Neural cell (in vitro differentiated cells): Measurements from ENCODE around the gene DCDC1. TPM values are rescaled to one million over a fixed set of nuclear protein-coding genes. Genes with fewer than 3 reads are reported as not detected.

Experiments used
- H2AFZ ChIP-seq: fragments of 200-600, 300-800 bp; sonication (generic), shearing (Covaris generic); 2 replicates; pipeline ENCODE4 v1.6.0; 2014; ENCODE audit warnings: low read depth, mild to moderate bottlenecking, antibody characterized with exemption, low read length, moderate library complexity
- H3F3A ChIP-seq: fragments of 200-600 bp; shearing (Covaris generic); 2 replicates; pipeline ENCODE4 v1.6.1; 2016; ENCODE audit warnings: mild to moderate bottlenecking, moderate library complexity, mixed read lengths, antibody characterized with exemption, low read length; ENCODE audit not compliant: insufficient read depth, poor library complexity, severe bottlenecking
- H3K27ac ChIP-seq: fragments of 200-600, 300-800 bp; sonication (generic), shearing (Covaris generic); 2 replicates; pipeline ENCODE4 v1.5.1; 2014; ENCODE audit warnings: mild to moderate bottlenecking, low read length, moderate library complexity
- H3K27me3 ChIP-seq: fragments of 300-800, 200-600 bp; sonication (generic), shearing (Covaris generic); 2 replicates; pipeline ENCODE4 v1.6.0; 2014; ENCODE audit warnings: mild to moderate bottlenecking, low read depth, low read length, moderate library complexity; ENCODE audit not compliant: insufficient read depth
- H3K36me3 ChIP-seq: fragments of 300-800, 200-600 bp; sonication (generic), shearing (Covaris generic); 2 replicates; pipeline ENCODE4 v1.5.1; 2014; ENCODE audit warnings: mild to moderate bottlenecking, antibody characterized with exemption, low read length, moderate library complexity; ENCODE audit not compliant: insufficient read depth
- H3K4me2 ChIP-seq: fragments of 300-800, 200-600 bp; sonication (generic), shearing (Covaris generic); 2 replicates; pipeline ENCODE4 v1.6.0; 2014; ENCODE audit warnings: mild to moderate bottlenecking, low read length
- H3K4me3 ChIP-seq: fragments of 300-800, 200-600 bp; sonication (generic), shearing (Covaris generic); 2 replicates; pipeline ENCODE4 v1.5.1; 2014; ENCODE audit warnings: mild to moderate bottlenecking, low read length, moderate library complexity
- H3K79me2 ChIP-seq: fragments of 200-600 bp; shearing (Covaris generic); replicated peaks from 2 replicates; pipeline ENCODE4 v1.6.0; 2014; ENCODE audit warnings: mild to moderate bottlenecking, low read length, moderate library complexity; ENCODE audit not compliant: insufficient read depth
- H3K9ac ChIP-seq: fragments of 300-800, 200-600 bp; sonication (generic), shearing (Covaris generic); 2 replicates; pipeline ENCODE4 v1.6.1; 2016; ENCODE audit warnings: mild to moderate bottlenecking, low read length, mixed read lengths
- H3K9me2 ChIP-seq: fragments of 200-600 bp; shearing (Covaris generic); 2 replicates; pipeline ENCODE4 v1.6.1; 2016; ENCODE audit warnings: mild to moderate bottlenecking, low read length, mixed read lengths; ENCODE audit not compliant: insufficient read depth
- H3K9me3 ChIP-seq: fragments of 200-600, 300-800 bp; sonication (generic), shearing (Covaris generic); 2 replicates; pipeline ENCODE4 v1.6.1; 2016; ENCODE audit warnings: mild to moderate bottlenecking, mixed run types, low read length, moderate library complexity, mixed read lengths
- H4K20me1 ChIP-seq: fragments of 200-600 bp; shearing (Covaris generic); 2 replicates; pipeline ENCODE4 v1.6.1; 2016; ENCODE audit warnings: mild to moderate bottlenecking, mixed run types; ENCODE audit not compliant: insufficient read depth
- CTCF ChIP-seq: fragments of 450-650 bp; IDR thresholded peaks from 2 replicates; pipeline ENCODE4 v1.5.1; 2014; ENCODE audit warnings: antibody characterized with exemption, mild to moderate bottlenecking, moderate library complexity; ENCODE audit not compliant: poor library complexity, severe bottlenecking
- EP300 ChIP-seq: fragments of 450-650 bp; conservative IDR thresholded peaks from 2 replicates; pipeline ENCODE4 v1.6.1; 2014; ENCODE audit warnings: antibody characterized with exemption, mild to moderate bottlenecking, moderate library complexity; ENCODE audit not compliant: poor library complexity, severe bottlenecking
- EZH2 ChIP-seq: fragments of 200-600, 300-800 bp; shearing (Covaris generic), sonication (generic); IDR thresholded peaks from 2 replicates; pipeline ENCODE4 v1.6.1; 2014; ENCODE audit warnings: antibody characterized with exemption, low read length, borderline replicate concordance, mild to moderate bottlenecking; ENCODE audit not compliant: insufficient read depth, poor library complexity, severe bottlenecking
- MXI1 ChIP-seq: fragments of 450-650 bp; conservative IDR thresholded peaks from 2 replicates; pipeline ENCODE4 v1.6.1; 2014; ENCODE audit warnings: antibody characterized with exemption, mild to moderate bottlenecking; ENCODE audit not compliant: poor library complexity, severe bottlenecking
- POLR2AphosphoS5 ChIP-seq: IDR thresholded peaks from 2 replicates; pipeline ENCODE4 v1.6.1; 2012
- RAD21 ChIP-seq: fragments of 450-650 bp; conservative IDR thresholded peaks from 2 replicates; pipeline ENCODE4 v1.6.1; 2014; ENCODE audit warnings: antibody characterized with exemption, mild to moderate bottlenecking, moderate library complexity
- SMC3 ChIP-seq: fragments of 450-650 bp; conservative IDR thresholded peaks from 2 replicates; pipeline ENCODE4 v1.6.1; 2014; ENCODE audit warnings: antibody characterized with exemption, mild to moderate bottlenecking, moderate library complexity; ENCODE audit not compliant: poor library complexity
- TAF1 ChIP-seq: IDR thresholded peaks from 2 replicates; pipeline ENCODE4 v1.6.1; 2012; ENCODE audit warnings: low read depth
- polyA plus RNA-seq: library from polyadenylated mRNA; depleted of rRNA; stranded (reverse); fragments of >200 nt; gene quantifications from 2 replicates; pipeline ENCODE4 v1.2.3, GENCODE V29; 2014
- TF ChIP-seq, protein P1 (sequence below): IDR thresholded peaks from 2 replicates; pipeline ENCODE4 v1.6.1; 2012; ENCODE audit warnings: borderline replicate concordance

The DCDC1 gene
- polyA plus RNA-seq, 1 donor from 2014 or later = 5.0 TPM

DNA sequence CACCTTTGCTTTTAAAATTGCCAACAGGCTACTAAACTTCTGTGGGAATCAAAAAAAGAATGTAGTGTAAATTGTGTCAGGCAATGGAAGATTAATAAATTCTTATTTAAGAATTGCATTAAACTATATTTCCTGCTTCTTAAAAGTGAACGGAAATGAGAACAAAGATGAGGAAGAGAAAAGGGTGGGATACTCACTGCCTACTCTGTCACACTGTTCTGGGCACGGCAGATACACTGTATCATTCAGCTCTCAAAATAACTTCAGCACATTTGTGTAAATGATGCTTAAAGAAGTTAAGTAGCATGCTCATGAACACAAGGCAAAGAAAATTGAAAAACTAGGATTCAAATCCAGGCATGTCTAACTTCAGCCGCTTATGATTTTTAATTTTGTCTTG, 218.7 kb downstream of the DCDC1 start:
- H3K9ac ChIP-seq = no peak overlapping the region
- H2AFZ ChIP-seq = no peak overlapping the region
- TF ChIP-seq EZH2 = no peak
- TF ChIP-seq TAF1 = no peak
- no peak for TF ChIP-seq POLR2AphosphoS5
- no peak for TF ChIP-seq EP300
- TF ChIP-seq, protein P1, sequence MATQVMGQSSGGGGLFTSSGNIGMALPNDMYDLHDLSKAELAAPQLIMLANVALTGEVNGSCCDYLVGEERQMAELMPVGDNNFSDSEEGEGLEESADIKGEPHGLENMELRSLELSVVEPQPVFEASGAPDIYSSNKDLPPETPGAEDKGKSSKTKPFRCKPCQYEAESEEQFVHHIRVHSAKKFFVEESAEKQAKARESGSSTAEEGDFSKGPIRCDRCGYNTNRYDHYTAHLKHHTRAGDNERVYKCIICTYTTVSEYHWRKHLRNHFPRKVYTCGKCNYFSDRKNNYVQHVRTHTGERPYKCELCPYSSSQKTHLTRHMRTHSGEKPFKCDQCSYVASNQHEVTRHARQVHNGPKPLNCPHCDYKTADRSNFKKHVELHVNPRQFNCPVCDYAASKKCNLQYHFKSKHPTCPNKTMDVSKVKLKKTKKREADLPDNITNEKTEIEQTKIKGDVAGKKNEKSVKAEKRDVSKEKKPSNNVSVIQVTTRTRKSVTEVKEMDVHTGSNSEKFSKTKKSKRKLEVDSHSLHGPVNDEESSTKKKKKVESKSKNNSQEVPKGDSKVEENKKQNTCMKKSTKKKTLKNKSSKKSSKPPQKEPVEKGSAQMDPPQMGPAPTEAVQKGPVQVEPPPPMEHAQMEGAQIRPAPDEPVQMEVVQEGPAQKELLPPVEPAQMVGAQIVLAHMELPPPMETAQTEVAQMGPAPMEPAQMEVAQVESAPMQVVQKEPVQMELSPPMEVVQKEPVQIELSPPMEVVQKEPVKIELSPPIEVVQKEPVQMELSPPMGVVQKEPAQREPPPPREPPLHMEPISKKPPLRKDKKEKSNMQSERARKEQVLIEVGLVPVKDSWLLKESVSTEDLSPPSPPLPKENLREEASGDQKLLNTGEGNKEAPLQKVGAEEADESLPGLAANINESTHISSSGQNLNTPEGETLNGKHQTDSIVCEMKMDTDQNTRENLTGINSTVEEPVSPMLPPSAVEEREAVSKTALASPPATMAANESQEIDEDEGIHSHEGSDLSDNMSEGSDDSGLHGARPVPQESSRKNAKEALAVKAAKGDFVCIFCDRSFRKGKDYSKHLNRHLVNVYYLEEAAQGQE = no peak
- no peak for TF ChIP-seq CTCF
- no peak for TF ChIP-seq RAD21
- TF ChIP-seq SMC3 = no peak
- TF ChIP-seq MXI1 = no peak
- H3K36me3 ChIP-seq = no peaks in the 10 kb centered on the region
- H3K27me3 ChIP-seq = no peaks in the 10 kb centered on the region
- no peaks in the 10 kb centered on the region for H3K79me2 ChIP-seq
- no peaks in the 10 kb centered on the region for H3K9me3 ChIP-seq
- H3K9me2 ChIP-seq = no peaks in the 10 kb centered on the region
- no peaks in the 10 kb centered on the region for H4K20me1 ChIP-seq
- H3F3A ChIP-seq = no peaks in the 10 kb centered on the region
- no peak overlapping the region for H3K4me3 ChIP-seq
- no peak overlapping the region for H3K27ac ChIP-seq
- H3K4me2 ChIP-seq = no peak overlapping the region

DNA sequence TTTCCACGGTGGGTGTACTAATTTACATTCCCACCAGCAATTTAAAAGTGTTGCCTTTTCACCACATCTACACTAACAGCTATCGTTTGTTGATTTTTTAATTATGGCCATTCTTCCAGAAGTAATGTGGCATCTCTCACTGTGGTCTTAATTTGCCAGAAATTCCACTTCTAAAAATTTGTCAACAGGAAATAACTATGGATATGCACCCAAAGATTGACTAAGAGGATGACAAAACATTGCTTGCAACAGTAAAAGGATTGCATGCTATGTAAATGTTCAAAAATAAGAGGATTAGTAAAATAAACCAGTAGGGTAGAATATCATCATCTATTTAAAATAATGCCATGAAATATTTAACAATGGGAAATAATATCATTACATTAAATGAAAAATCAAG, 219.5 kb downstream of the DCDC1 start:
- Histone ChIP-seq H3K27me3 (no peaks in the 10 kb centered on the region), H3K9ac (no peak overlapping the region), H4K20me1 (no peaks in the 10 kb centered on the region), H3F3A (no peaks in the 10 kb centered on the region), H3K4me3 (no peak overlapping the region), H3K79me2 (no peaks in the 10 kb centered on the region), H2AFZ (no peak overlapping the region), H3K9me2 (no peaks in the 10 kb centered on the region), H3K36me3 (no peaks in the 10 kb centered on the region), H3K4me2 (no peak overlapping the region), H3K9me3 (no peaks in the 10 kb centered on the region), H3K27ac (no peak overlapping the region)
- TF ChIP-seq TAF1 (no peak), EP300 (no peak), POLR2AphosphoS5 (no peak), EZH2 (no peak), RAD21 (no peak), CTCF (no peak), SMC3 (no peak), MXI1 (no peak)
- TF ChIP-seq, protein P1 = no peak
